ENCODE results near the gene ADIPOR1. TPM values are rescaled to one million over a fixed set of nuclear protein-coding genes. Genes with fewer than 3 reads are reported as not detected.
"Not testable (repeated sequence)": the region's sequence is repeated elsewhere in the genome, so short reads cannot be mapped to it uniquely, and the experiment has no call there.

The ADIPOR1 gene
- total RNA-seq, 1 donor from 2014 or later: 78.5 TPM

DNA sequence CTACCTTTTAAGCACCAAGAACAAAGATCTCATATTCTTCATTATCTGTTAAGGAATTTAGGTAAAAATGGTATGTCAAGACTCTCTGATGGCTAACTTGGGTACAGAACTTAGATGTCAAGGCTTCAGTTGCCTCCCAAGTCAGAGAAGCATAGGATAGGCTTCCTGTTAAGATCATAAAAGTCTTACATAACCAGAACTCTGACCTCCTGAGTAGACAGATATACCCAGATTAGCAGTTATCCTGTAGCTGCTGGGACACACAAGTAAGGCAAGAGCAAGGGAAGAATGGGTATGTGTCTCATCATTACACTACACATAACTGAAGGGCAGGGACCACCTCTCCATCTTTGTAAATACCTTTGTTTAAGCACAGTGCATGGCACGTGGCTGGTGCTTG is 15.7 kb downstream of the ADIPOR1 start:
- intact Hi-C loops (cut with micrococcal nuclease): no loop called here

DNA sequence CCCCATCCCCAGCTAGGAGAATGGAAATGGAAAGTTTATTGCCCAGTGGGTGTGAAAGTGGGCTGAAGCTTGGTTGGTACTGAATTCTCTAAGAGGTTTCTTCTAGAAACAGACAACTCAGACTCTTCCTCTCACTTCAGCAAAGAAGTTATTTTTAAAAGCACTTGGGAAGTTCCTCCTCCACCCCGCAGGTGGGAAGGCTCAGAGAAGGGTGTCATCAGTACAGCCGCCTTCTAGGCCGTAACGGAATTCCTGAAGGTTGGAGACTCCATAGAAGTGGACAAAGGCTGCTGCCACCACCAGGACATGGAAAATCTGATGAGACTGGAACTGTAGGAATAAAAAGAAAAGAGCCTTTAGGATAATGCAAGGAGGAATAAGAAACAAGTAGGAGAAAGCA is 16.7 kb downstream of the ADIPOR1 start:
- intact Hi-C loops (cut with micrococcal nuclease): no loop called here

DNA sequence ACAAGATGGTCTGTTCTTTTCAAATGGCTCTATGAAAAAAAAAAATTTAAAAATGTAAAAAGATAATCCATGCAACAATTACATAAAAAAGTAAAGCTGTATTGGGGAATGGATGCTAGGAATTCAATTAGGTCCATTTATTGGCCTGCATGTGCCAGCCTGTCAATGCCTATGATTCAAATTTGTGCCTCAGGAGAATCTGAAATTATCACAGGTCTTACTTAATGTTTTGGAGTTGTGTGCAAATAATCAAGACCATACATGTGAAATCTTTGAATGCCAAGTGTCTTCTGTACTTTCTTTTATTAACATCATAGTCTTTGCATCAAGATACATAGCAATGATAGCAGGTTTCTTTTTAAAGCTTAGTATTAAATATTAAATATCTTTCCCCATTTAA is 17.6 kb downstream of the ADIPOR1 start:
- intact Hi-C loops (cut with micrococcal nuclease): no loop called here

DNA sequence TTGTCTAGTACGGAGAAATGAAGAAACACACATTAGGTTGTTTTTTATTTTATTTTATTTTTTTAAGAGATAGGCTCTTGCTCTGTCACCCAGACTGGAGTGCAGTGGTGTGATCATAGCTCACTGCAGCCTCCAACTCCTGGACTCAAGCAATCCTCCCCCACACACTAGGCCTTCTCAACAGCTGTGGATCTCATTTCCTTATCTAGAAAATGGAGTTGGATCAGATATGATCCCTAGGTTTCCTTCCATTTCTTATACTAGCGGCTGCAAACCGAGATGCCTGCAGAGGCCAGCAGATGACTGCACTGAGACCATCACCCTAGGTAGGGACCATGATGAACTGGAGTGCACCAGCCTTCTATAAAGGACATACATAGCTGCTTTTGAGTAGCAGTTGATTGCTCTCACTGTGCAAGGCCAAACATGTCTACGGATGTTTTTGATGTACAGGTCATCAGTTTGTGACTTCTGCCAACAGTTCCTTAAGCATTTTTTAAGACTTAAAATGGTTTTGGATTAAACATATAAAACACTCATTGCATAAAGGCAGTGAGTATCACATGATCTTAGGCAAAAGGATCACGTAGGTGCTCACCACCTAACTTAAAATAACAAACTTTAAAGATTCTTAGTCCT is 19.7 kb downstream of the ADIPOR1 start:
- intact Hi-C loops (cut with micrococcal nuclease): no loop called here

DNA sequence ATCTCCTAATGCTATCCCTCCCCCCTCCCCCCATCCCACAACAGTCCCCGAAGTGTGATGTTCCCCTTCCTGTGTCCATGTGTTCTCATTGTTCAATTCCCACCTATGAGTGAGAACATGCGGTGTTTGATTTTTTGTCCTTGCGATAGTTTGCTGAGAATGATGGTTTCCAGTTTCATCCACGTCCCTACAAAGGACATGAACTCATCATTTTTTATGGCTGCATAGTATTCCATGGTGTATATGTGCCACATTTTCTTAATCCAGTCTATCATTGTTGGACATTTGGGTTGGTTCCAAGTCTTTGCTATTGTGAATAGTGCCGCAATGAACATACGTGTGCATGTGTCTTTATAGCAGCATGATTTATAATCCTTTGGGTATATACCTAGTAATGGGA is 21.7 kb downstream of the ADIPOR1 start:
- intact Hi-C loops (cut with micrococcal nuclease): not testable (repeated sequence)

DNA sequence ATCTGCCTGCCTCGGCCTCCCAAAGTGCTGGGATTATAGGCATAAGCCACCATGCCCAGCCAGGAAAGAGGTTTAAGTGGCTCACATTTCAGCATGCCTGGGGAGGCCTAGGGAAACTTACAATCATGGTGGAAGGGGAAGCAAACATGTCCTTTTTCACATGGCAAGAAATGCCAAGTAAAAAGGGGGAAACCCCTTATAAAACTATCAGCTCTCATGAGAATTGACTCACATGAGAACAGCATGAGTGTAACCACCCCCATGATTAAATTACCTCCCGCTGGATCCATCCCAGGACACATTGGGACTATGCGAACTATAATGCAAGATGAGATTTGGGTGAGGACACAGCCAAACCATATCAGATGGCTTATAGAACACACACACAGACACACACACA is 22.3 kb downstream of the ADIPOR1 start:
- intact Hi-C loops (cut with micrococcal nuclease): no loop called here

DNA sequence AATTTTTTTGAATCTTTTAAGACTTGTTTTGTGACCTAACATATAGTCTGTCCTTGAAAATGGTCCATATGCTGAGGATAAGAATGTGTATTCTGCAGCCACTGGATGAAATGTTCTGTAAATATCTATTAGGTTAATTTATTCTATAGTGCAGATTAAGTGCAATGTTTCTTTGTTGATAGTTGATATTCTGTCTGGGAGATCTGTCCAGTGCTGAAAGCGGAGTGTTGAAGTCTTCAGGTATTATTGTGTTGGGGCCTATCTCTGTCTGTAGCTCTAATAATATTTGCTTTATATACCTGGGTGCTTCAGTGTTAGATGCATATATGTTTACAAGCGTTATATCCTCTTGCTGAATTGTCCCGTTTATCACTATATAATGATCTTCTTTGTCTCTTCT is 23.4 kb downstream of the ADIPOR1 start:
- intact Hi-C loops (cut with micrococcal nuclease): no loop called here

DNA sequence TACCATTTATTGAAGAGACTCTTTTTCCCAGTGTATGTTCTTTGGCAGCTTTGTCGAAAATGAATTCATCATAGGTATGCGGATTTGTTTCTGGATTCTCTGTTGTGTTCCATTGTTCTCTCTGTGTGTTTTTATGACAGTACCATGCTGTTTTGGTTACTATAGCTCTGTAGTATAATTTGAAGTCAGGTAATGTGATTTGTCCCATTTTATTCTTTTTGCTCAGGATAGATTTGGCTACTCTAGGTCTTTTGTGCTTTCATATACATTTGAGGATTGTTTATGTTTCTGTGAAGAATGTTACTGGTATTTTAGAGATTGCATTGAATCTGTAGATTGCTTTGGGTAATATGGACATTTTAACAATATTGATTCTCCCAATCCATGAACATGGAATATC is 25.6 kb downstream of the ADIPOR1 start:
- intact Hi-C loops (cut with micrococcal nuclease): no loop called here

DNA sequence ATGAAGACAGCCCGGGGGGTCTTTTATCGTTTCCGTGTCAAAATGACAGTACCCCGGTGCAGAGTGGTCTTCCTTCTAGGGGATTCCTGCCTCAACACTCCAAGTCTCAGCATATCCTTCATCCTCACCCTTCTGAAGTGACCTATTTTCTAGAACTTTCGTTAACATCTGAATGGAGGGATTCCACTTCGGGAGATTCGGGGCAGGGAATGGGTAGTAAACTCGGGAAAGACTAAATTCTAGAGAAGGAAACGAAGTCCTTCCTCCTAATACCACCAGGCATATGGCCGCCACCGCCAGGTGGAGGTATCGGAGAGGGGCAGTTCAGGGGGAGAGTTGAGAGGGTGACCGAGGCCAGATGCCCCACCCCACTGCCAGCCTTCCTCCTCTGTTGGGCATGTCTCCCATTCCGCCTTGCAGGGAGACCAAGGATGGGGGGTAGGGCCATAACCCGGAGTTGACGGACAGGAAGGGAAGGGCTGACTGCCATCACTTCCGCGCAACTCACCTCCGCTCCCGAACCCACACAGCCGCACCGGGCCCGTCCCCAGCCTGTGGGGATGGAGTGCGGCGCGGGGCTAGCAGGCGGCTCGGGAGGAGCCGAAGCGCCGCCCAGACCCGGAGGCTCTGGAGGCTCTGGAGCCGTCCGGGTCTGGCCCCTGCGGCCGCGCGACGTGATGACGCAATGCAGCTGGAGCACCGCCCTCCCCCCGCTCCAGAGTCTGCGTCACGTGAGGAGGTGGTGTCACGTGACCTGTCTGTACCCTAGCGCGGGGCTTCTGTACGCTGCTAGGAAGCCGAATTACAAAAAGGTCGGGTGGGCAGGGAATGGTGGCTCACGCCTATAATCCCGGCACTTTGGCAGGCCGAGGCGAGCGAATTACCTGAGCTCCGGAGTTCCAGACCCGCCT is 31.3 kb downstream of the ADIPOR1 start, which contains the start of gene KLHL12:
KLHL12 (minus strand) TSS at position 654 of the 911 bp plus-strand sequence. CDS start 2,072 bp downstream, outside the sequence.
- intact Hi-C loops (cut with micrococcal nuclease): loop anchor here (1.0 kb wide), 11 partner anchors 31 to 1098 kb away; partner anchors contain the start of genes ADIPOR1, CYB5R1, IPO9 and PCAT6

DNA sequence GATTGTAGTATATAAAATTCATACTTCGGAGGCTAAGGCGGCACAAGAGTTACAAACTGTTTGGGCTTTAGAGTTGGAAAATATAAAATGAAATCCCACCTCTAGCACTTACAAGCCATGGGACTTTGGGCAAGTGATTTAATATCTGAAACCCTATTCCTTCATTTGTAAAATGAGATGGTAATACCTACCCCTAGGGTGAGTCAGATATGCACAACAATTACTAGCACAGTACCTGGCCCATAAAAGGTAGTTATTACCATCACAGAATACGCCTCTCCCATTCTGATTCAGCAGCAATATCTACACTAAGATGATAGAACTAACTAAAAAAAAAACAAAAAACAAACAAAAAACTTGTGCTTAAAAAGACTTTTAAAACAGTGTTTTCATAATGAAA is 34.6 kb downstream of the ADIPOR1 start:
- intact Hi-C loops (cut with micrococcal nuclease): no loop called here

DNA sequence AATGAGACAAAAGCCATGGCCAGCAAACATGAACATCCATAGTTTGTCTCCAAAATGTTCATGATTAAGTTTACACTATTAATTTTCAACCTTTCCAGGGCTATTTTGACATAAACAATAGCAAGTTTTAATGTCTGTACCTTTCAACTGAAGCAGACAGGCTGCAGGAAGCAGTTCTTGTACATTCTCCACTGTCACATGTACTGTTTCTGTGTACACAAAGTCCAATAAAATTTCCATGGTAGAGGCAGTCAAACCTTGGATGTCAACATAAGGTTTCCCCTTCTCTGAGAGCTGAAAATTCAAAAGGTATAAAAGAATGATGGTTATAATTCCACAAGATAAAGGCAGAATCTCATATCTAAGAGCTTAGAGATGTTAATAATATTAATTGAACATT is 38.5 kb downstream of the ADIPOR1 start:
- intact Hi-C loops (cut with micrococcal nuclease): no loop called here

DNA sequence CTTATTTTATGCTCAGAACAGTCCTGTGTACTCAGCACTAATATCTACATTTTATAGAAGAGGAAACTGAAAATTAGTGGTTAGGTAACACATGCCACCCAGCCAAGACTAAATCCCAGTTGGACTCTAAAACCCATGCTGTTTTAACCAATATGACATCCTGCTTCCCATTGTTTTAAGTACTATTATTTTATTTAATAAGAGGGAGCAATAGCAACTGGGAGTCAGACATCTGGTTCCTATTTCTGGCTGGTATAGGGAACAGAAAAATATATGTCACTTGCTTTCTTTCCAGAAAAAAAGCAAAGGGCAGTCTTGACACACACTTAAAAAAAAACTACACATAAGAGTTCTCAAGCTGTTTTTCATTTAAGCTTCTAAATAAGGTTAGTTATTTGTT is 43.0 kb downstream of the ADIPOR1 start:
- intact Hi-C loops (cut with micrococcal nuclease): no loop called here

DNA sequence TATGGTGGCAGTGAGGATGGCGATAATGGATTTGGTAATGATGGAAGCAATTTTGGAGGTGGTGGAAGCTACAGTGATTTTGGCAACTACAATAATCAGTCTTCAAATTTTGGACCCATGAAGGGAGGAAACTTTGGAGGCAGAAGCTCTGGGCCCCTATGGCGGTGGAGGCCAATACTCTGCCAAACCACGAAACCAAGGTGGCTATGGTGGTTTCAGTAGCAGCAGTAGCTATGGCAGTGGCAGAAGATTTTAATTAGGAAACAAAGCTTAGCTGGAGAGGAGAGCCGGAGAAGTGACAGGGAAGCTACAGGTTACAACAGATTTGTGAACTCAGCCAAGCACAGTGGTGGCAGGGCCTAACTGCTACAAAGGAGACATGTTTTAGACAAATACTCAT is 45.6 kb downstream of the ADIPOR1 start:
- intact Hi-C loops (cut with micrococcal nuclease): not testable (repeated sequence)

DNA sequence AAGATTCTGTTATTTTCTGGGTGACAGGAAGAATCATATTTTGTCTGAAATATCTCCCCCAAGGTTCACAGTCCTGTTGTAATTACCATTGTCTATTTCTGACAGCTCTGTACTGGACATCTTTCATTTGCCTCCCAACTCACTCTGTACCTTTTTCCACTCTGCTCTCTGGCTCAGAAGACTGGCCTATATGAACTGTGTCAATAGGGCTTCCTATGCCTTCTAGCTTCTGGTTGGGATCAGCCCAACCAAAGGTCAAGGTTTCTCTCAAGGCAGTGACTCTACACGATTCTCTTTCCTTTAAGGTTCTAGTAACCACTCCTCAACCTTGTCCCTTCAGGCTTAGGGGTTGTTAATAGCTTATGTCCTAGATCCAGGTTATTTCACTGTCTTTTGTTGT is 48.6 kb downstream of the ADIPOR1 start:
- intact Hi-C loops (cut with micrococcal nuclease): no loop called here

DNA sequence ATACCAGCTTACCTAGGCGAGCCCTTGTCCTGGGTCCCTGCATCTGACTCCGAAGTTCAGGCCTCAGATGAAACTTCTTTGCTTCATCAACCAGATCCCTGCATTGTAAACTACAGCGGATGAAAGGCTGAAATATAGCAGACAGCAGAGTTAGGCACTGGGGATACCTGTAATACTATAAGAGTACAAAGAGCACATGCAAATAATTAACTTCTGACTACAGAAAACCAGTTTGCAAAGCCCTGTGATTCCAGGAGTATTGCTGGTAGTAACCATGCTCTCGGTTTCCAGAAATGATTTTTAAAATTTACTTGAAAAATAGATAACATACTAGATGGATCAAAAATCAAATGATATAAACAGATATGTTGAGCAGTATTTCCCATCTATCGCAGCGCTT is 49.1 kb downstream of the ADIPOR1 start:
- intact Hi-C loops (cut with micrococcal nuclease): no loop called here

DNA sequence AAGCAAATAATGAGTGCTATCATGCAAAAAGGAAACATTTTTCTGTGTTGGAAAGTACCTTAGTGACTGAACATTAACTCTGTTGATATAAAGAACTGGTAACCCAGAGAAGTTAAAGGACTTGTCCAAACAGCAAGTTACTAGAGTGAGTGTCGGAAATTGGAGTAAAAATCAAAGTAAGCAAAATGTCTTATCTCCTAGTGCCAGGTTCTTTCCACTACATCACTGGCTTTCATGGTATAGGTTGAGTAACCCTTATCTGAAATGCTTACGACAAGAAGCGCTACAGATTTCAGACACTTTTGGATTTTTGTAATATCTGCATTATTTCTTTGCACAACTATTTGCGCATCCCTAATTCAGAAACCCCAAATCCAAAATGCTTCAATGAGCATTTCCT is 52.8 kb downstream of the ADIPOR1 start:
- intact Hi-C loops (cut with micrococcal nuclease): no loop called here

DNA sequence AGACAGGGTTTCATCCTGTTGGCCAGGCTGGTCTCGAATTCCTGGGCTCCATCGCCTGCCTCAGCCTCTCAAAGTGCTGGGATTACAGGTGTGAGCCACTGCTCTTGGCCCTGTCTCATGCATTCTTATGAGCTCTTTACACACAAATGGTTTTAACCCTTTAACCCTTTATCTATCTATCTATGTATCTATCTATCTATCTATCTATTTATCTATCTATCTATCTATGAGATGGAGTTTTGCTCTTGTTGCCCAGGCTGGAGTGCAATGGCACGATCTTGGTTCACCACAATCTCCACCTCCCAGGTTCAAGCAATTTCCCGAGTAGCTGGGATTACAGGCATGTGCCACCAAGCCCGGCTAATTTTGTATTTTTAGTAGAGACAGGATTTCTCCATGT is 54.3 kb downstream of the ADIPOR1 start:
- intact Hi-C loops (cut with micrococcal nuclease): not testable (repeated sequence)

DNA sequence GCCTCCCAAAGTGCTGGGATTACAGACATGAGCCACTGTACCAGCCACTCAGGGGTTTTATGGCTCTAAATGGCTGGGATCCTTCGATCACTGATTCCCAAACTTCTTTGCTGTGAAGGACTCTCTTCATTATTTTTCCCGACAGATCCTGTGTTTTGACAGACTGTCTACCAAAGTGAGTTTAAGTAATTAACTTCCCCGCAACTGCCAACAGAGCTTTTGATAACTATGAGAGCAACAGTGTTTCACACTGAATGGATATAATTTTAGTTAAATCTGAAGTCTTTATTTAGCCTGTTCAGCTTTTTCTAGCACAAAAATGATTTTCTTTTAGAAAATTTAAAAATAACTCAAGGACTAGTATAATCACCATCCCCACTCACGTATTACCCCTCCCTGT is 56.6 kb downstream of the ADIPOR1 start:
- intact Hi-C loops (cut with micrococcal nuclease): no loop called here

DNA sequence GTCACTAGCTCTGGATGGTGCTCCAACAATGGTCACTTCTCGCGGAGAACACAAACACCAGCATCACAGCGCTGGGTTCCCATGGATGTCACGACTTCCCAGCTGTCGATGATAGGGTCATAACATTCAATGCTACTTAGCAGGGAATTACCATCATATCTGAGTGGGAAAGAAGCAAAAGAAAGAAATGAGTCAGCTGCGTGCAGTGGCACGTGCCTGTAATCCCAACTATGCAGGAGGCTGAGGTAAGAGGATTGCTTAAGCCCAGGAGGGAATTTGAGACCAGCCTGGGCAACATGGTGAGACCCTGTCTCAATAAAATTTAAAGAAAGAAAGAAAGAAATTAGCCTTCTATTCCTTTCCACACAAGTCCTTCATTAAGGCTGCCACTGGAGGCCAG is 65.6 kb downstream of the ADIPOR1 start:
- intact Hi-C loops (cut with micrococcal nuclease): no loop called here
